Stimulated activated CD4-positive, alpha-beta T cell treated with anti-CD3 and anti-CD28 coated beads, Interleukin-2, amount 100 ng/mL, for 4 hours (primary cell): Measurements from ENCODE around the gene UMODL1.
"Not testable (repeated sequence)": the region's sequence is repeated elsewhere in the genome, so short reads cannot be mapped to it uniquely, and the experiment has no call there.

Source experiments
- DNase-seq: peaks from one replicate; pipeline ENCODE4 v3.0.0-alpha.2; 2020; ENCODE audit warnings: low read depth

The UMODL1 gene

DNA sequence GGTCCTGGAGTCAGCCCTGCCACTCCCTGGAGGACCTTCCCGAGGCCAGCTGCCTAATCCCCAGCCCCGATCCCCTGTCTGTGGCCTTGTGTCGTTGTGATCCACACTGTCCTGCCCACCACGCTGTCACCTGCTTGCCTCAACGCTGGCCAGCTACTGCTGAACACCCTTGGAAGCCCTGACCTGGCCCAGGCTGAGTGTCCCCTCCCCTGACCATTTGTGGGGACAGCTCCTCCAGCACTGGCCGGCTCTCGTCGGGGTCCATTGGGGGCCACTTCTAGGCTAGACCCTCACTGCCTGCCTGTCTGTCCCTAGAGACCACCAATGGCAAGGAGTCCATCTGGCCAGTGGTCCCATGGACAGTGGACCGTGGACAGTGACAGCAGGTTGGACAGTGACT lies 12.0 kb upstream of the UMODL1 start:
- no peak for DNase-seq

DNA sequence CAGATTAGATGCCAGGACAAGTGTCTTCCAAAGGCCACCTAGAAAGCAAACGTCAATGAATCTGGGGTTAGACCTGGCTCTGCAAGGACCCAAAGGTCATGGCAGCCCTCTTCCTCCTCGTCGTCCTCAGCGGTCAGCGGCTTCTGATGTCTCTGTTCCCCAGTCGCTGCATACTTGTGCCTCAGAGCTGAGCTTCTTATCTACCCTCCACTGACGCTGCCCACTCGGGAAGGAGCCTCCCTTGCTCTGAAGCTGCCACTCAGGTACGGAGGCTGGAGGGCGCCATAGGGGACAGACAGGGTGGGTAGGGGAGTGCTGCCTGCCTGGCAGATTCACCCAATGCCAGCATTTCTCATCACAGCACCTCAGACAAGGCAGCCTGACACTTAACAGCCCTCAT lies 11.4 kb upstream of the UMODL1 start:
- DNase-seq: no peak

DNA sequence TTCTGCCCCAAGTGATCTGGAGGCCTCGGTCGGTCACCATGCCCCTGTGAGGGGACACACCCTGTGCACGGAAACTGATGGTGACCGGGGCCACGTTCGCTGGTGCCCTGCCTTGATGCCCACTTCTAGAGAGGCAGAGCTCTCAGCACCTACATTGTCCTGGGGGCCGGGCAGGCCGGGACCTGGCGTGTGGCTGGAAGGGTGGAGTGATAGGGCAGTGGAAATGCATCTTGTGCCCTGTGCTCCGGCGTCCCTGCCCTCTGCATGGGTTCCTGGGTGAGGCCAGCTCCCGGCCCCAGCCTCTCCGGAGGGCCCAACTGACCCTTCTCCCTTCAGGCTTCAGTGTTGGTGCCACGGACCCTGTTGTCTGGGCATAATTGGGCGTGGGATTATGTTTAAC lies 11.0 kb upstream of the UMODL1 start:
- no peak for DNase-seq

DNA sequence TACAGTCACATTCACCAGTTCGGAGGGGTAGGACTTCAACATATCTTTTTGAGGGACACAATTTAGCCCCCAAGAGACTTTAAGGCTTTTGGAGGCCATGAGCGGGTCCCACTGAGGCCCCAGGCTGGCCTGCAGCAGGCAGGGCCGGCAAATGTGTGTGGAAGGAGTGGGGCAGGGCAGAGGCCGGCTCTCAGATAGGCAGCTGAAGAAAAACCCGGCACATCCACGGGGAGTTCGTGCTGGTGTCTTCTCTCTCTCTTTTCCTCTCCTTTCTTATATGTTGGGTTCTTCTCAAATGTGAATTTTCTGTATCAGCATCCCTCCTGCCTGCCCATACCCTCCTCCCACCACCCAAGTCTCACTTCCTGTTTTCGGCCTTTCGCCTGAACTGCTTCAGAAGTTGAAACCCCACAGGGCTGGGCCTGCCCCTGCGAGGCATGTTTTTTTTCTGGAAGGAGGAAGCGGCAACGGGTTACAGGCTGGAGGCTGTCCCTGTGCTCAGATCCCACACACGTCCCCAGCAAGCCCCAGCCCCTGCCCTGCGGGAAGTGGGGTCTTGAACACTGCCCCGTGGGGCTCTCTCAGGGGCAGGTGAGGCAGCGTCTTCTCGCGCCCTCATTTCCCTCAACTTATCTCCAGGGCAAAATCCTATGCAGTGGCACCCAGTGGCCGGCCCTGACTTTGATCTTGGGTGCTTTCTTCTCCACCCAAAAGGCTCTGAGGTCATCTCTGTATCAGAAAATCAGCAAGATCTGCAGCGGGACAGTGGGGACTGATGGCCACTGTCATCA lies 9.7 kb upstream of the UMODL1 start:
- no peak for DNase-seq

DNA sequence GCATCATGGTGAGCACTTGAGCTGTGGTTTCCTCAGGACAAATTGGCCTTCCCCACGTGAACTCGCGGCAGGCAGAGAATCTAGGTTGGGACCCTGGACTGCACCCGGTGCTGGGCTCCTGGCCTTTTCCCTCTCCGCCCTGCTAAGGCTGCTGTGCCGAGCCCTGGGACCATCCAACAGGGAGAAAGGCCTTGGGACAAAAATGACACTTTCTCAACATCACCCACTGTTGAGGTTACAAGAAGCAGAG lies 9.2 kb upstream of the UMODL1 start:
- DNase-seq: no peak

DNA sequence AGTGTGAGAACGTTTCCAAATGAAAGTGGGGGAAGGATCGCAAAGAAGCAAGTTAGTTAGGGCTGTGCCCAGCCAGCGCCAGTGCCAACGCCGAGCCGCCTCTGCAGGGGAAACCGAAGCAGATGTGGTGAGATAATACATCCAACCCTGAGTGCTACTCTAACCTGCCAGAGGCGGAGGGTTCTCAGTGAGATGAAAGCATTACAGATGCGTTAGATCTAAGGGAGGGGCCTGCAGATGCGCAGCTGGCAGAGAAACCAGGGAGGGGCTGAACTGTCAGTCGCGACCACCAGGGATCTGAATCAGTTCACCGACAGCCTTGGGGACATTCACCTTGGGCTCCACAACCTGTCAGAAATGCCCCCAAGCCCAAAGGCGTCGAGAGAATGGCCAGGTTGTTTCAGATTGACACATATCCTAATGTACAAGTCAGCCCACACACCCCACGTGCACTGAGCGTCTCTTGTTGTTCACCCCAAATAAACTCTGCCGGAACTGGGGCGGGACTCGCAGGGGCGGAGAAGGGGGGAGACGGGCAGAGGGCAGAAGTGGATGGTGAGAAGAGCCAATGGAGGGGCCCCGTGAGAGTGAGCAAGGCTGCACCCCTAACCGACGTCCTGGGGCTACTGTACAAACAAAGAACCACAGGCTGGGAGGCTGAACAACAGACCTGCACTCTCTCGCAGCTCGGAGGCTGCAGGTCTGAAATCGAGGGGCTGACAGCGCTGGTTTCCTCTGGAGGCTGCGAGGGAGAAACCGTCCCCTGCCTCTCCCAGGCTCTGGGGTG lies 8.7 kb upstream of the UMODL1 start:
- DNase-seq: peak; percentile 61

DNA sequence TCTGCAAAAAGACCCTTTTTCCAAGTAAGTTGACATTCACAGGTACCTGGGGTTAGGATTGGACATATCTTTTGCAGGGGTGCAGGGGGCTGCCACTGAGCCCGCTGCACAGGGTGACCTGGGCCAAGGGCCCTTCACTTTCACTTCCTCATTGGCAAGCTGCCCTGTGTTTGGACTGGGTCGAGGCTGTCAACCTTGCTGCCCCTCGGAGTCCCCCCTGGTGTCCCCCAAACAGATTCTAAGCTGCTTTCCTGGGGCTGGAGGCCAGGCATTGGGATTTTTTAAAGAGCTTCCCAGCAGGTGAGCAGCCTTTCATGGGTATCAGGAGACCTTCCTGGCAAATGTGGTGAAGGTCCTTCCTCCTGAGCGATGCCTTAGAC lies 7.9 kb upstream of the UMODL1 start:
- DNase-seq: no peak

DNA sequence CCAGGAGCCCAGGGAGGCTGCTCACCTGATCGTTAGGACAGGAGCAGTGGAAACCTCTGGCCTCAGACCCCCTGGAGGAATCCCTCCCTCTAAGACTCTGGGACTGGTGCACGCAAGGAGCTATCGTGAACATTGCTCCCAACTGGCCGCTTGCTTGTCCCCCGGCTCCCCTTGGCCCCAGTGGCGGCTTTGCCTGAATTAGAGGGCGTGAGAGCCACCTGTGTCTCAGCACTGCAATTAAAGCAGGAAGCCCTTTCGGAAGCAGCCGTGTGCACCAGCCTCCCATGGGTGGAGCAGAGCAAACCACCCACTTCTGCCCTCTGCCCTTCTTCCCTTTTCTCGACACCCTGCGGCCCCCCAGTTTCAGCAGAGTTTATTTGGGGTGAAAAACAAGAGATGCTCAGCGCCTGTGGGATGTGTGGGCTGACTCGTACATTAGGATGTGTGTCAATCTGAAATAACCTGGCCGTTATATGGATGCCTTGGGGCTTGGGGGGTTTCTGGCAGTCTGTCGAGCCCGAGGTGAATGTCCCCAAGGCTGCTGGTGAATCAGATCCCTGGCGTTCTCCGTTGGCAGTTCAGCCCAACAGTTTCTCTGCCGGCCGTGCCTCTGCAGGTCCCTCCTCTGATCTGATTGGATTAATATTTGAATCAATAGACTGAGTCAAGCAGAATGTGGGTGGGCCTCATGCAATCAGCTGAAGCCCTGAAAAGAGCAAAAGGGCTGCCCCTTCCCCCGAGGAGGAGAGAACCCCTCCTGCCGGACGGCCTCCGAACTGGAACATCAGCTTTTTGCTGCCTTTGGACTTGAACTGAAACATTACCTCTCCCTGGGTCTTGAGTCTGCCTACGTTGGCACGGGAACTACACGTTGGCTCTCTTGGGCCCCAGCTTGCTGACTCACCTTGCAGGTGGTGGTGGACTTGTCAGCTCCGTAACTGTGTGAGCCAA lies 7.3 kb upstream of the UMODL1 start:
- peak; percentile 44 for DNase-seq

DNA sequence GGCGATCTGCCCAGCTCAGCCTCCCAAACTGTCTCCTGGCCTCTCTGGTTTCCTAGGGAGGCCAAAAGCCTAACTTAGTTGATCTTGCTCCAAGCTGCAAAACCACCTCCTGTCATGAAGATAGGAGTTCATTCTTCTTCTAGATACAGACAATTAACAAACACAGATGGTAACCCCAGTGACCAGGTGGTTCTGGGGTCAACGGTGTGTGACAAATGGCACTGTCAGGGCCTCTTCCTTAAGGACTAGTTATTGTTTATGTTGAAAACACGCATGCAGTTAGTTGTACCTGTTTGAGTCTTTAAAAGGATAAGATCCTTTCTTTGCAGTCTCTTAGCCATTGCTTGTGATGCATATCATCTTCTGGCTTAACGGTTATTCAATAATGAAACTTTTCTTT lies 4.6 kb upstream of the UMODL1 start:
- DNase-seq: no peak

DNA sequence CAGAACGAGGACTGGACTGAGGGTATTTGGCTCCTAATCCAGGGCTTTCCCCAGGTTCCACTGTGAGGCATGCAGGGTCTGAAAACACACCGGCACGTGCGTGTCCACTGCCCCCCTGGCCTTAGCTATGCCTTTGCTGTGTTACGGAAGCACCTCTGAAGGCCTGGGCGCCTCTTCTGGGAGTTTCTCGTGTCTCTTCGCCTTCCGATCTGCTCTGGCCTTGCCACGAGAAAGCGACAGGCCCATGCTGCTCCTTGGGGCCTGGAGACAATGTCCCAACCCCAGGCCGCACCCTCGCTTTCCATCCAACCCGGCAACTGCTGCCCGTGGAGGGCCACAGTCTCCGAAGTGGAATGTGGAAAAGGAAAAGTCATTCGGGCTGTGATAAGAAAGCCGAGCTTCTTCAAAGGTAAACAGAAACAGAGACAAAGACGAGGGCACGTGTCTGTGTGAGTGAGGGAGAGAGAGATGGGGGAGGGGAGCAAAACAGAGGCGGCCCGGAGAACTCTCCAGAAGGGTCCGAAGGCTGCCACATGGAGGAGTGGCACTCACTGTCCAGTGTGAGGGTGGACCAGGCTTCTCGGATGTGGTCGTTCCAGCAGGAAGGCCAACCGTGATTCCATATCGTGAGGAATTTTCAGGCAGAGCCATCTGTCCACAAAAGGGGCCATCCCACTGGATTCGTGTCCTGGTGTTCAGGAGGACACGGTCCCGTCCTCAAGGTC lies 3.4 kb upstream of the UMODL1 start:
- no peak for DNase-seq

DNA sequence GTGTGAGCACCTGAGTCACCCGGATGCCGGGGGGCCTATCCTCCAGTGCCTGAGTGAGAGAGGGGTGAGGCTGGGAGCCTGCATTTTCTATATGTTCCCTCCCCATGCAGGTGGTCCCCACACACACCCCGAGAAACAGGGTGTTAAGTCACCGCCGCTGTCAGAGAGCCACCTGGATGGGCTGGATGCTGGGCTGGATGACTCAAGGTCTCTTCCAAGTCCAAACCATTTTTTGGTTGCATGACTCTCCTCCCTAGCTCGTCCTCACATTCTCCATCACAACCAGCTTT lies 2.9 kb upstream of the UMODL1 start:
- DNase-seq: no peak

DNA sequence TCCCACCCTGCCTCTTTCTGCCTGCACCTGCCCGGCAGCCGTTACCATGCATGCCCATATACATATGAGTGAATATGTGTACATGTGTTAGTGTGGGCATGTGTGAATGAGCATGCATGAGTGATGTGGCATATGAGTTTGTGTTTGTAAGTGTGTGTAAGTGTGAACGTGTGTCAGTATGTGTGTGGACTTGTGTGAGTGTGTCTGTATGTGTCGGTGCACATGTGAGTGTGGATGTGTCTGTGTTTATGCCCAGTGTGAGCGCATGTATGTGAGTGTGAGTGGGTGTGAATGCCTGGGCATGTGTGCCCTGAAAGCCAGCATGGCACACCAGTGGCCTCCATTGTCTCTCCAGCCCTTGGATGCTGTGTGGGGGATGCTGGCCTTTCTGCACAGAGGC lies 2.5 kb upstream of the UMODL1 start:
- DNase-seq: no peak

DNA sequence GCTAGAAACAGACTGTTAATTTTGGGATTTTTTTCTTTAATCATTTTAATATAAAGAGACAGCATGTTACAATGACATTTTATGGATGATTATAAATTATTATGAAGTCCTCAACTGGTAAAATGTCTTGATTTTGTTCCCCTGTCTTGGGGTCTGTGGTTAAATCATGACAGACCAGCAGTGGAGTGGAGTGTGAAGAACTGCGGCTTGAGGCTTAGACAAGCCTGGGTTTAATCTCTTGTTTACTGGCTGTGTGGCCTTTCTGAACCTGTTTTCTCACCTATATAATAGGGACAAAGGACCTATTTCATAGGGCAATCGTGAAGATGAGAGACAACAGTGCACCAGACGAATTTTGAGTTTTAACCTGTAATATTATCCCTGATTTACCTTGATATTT lies 1.8 kb upstream of the UMODL1 start:
- no peak for DNase-seq

DNA sequence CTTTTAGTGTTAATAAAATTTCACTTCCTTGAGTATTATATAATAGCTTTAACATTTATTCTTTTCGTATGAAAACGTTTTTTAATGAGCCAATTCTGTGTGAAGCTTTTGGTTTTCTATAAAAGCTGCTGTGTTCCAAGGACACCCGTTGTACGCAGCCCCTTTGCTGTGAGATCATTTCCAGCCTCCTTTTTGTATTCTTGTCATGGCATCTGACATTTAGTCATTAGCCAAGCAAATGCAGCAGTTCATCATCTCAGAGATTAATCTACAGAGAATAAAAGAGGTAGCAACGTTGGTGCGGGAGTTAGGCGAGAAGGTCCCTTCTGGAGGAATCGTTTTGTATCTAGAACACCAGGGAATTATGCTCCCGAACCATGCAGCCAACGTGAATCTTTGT lies 1.3 kb upstream of the UMODL1 start:
- DNase-seq: no peak

DNA sequence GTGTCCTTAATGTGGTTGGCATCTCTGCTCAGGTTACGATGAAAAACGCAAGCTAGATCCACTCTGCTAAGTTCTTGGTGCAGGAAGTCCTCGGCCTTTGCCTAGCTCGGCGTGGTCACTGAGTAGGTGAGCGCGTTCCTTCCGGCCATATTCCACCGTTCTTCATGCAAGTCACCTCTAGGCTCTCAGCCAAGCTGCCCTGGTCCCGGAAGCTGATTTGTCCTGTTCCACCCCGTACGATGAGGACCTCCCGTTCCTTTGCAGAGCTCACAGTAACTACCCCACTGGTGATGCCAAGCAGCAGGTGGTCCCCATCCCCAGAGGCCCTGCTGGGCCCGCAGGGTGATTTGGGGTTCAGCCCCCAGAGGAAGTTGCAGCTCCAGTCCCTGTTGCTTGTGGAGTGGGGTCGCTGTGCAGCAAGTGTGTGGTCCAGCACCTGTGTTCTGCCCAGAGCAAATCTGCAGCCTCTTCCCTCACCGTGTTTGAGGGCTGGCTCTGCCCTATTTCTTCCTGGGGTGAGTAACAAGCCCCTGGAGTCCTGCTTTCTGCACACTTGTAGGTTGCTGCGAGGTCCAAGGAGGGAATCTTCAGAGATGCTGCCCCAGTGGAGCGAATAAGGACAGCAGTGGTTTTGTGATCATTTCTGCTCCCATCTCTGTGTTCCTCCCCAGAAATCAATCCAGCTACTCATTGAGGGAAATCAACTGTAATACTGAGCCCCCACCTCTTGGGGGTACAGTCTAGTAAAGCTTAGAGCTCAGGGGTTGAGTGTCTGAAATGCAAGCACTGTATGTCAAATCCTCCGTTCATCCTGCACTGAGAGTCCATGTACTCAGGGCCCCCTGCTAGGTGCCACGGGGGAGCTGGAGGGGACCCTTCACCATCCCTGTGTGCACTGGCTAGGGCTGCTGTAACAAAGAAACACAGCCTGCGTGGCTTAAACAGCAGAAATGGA lies 2.3 kb downstream of the UMODL1 start:
- no peak for DNase-seq

DNA sequence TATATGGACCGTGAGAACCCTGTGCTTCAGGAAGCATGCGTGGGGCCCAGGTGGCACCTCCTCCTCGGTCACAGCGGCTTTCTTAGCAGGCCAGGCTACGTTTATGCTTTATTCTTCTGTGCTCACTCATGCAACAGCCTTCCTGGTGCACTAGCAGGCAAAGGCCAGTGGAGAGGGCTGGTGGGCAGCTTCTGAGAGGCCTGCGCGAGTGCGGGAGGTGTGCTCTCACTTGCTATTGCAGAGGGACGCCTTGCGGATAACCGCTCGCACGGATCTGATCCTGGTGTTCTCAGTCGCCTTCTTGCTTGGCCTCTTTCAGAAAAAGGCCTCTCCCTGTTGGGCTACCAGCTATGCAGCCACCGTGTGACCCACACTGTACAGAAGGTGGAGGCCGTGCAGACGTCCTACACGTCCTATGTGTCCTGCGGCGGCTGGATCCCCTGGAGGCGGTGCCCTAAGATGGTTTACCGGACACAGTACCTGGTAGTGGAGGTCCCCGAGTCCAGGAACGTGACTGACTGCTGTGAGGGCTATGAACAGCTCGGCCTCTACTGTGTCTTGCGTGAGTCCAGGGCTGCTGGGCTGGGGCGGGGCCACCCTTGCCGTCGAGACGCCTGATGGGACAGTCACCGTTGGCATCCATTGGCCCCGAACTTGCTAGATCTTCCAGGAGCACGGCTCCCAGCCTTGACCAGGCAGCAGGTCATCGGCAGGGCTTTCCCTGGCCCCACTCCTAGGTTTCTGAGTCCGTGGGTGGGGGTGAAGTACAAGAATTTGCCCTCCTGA lies 4.8 kb downstream of the UMODL1 start:
- no peak for DNase-seq

DNA sequence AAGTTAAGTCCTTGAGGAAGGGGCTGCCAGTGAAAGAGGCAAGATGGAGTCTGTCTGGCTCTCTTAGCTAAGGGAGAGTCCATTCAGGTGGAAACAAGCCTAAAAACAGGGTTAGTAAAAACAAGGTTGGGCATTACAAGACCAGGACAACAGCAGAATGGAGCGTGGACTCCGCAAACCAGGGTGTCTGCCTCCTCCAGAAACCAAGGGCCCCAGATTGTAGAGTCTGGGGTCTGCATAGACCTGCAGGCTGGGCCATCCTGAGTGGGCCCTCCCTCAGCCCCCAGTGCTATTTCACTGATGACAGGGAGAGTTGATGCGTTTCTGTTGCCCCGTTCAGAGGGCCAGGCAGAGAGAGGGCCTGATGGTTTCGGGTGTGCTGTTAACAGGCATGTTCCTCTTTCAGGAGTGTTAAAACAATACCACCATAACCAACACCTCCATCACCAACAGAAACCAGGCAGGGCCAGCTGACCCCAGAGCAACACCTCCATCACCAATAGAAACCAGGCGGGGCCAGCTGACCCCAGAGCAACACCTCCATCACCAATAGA lies 6.6 kb downstream of the UMODL1 start:
- DNase-seq: not testable (repeated sequence)

DNA sequence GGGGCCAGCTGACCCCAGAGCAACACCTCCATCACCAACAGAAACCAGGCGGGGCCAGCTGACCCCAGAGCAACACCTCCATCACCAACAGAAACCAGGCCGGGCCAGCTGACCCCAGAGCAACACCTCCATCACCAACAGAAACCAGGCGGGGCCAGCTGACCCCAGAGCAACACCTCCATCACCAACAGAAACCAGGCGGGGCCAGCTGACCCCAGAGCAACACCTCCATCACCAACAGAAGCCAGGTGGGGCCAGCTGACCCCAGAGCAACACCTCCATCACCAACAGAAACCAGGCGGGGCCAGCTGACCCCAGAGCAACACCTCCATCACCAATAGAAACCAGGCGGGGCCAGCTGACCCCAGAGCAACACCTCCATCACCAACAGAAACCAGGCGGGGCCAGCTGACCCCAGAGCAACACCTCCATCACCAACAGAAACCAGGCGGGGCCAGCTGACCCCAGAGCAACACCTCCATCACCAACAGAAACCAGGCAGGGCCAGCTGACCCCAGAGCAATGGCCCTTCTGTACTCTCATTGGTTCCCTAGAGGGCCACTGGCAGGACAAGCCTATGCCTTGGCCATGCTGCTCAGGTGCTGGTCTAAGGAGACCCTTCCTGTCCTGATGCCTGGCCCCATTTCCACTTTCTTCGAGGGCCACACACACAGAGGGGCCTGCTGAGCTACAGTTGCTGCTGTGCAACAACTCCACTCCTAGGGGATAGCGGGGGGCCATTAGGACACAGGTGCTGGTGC lies 7.3 kb downstream of the UMODL1 start:
- not testable (repeated sequence) for DNase-seq
